Measurements from ENCODE around the gene B4GALNT4. TPM values are rescaled to one million over a fixed set of nuclear protein-coding genes. Genes with fewer than 3 reads are reported as not detected.
"Not testable (repeated sequence)": the region's sequence is repeated elsewhere in the genome, so short reads cannot be mapped to it uniquely, and the experiment has no call there.

The B4GALNT4 gene
- total and polyA plus RNA-seq, 2 of the 4 experiments (the other 2 are of a cell fraction) = 5.2 to 38.6 TPM

DNA sequence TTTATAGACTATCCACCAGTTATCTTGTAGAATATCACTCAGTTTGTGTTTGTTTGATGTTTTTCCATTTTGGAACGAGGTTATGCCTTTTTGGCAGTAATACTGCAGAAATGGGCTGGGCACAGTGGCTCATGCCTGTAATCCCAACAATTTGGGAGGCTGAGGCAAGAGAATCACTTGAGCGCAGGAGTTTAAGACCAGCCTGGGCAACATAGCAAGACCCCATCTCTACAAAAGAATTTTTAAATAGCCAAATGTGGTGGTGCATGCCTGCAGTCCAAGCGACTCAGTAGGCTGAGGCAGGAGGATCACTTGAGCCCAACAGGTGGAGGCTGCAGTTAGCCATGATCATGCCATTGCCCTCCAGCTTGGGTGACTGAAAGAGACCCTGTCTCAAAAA, 22.8 kb upstream of the B4GALNT4 start:
- Histone ChIP-seq H2BK120ac (ENCODE audit: low read depth, low read length) (no peak overlapping the region), H3K9me3 (ENCODE audit: control insufficient read depth, insufficient read depth, low read length) (no peaks in the 10 kb centered on the region), H3K79me1 (ENCODE audit: low read depth in 1 of 2, low read length in 2 of 2) (no peaks in the 10 kb centered on the region), H3K56ac (ENCODE audit: extremely low read depth, insufficient read depth, low read length) (no peak overlapping the region), H2AFZ (replicated peaks; ENCODE audit: low read length, poor library complexity) (no peak overlapping the region), H4K20me1 (ENCODE audit: insufficient read depth, low read length) (no peaks in the 10 kb centered on the region), H3K36me3 (ENCODE audit: control insufficient read depth, insufficient read depth, low read length) (no peaks in the 10 kb centered on the region), H3K4me1 (ENCODE audit: control insufficient read depth, insufficient read depth, low read length) (no peaks in the 10 kb centered on the region), H3K27me3 (ENCODE audit: control insufficient read depth, insufficient read depth, low read length) (peaks cover 5% of the 10 kb centered on the region; the same call in 1 of the 2 replicates), H3K14ac (replicated peaks; ENCODE audit: low read depth, low read length) (no peak overlapping the region), H2BK5ac (ENCODE audit: low read depth, low read length, poor library complexity, severe bottlenecking) (no peak overlapping the region), H2AK5ac (ENCODE audit: low read depth, low read length) (no peak overlapping the region), H2BK20ac (ENCODE audit: low read depth, low read length) (no peak overlapping the region), H2BK15ac (ENCODE audit: low read depth, low read length) (no peak overlapping the region), H3K18ac (ENCODE audit: low read depth, low read length) (no peak overlapping the region), H3K4me3 (ENCODE audit: insufficient read depth, low read depth, low read length) (no peak overlapping the region), H3K9ac (ENCODE audit: low read depth, low read length) (no peak overlapping the region), H3K23ac (ENCODE audit: low read depth, low read length) (no peak overlapping the region), H3K9me1 (ENCODE audit: insufficient read depth, low read length) (no peaks in the 10 kb centered on the region), H4K8ac (ENCODE audit: low read depth in 2 of 2, low read length in 2 of 2) (no peak overlapping the region), H3K27ac (ENCODE audit: insufficient read depth, low read length) (no peak overlapping the region), H3K4ac (ENCODE audit: low read depth, low read length) (no peak overlapping the region), H4K5ac (ENCODE audit: low read depth, low read length) (no peak overlapping the region), H4K91ac (ENCODE audit: insufficient read depth, low read depth, low read length) (no peak overlapping the region), H2AK9ac (replicated peaks; ENCODE audit: low read depth, low read length, poor library complexity) (no peak overlapping the region), H3K4me2 (ENCODE audit: low read depth, low read length) (no peak overlapping the region)
- no peak for DNase-seq
- POLR2A ChIA-PET (ENCODE audit: unreplicated experiment) = no interaction called here
- CTCF ChIA-PET = no interaction called here
- no CpG with 5 or more reads among the region's 3 CpGs for WGBS, 2 experiments (ENCODE audit: extremely low coverage in 2 of 2, insufficient read length in 1 of 2)
- ATAC-seq (ENCODE audit: low read depth) = no peak
- in situ Hi-C loops (cut with MboI; ENCODE audit: low sequenced_read_pairs) (no loop called here), intact Hi-C loops (cut with micrococcal nuclease) (no loop called here), dilution Hi-C loops (cut with HindIII; ENCODE audit: low sequenced_read_pairs, unreplicated experiment) (no loop called here)
- no TSS peak for BruUV-seq (replicated peaks)
- no peak for TF ChIP-seq FOS (IDR thresholded peaks at IDR 0.05; ENCODE audit: low read depth, low read length)
- TF ChIP-seq, protein P1, sequence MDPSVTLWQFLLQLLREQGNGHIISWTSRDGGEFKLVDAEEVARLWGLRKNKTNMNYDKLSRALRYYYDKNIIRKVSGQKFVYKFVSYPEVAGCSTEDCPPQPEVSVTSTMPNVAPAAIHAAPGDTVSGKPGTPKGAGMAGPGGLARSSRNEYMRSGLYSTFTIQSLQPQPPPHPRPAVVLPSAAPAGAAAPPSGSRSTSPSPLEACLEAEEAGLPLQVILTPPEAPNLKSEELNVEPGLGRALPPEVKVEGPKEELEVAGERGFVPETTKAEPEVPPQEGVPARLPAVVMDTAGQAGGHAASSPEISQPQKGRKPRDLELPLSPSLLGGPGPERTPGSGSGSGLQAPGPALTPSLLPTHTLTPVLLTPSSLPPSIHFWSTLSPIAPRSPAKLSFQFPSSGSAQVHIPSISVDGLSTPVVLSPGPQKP (IDR thresholded peaks at IDR 0.05; ENCODE audit: borderline replicate concordance, low read depth, low read length) = no peak

DNA sequence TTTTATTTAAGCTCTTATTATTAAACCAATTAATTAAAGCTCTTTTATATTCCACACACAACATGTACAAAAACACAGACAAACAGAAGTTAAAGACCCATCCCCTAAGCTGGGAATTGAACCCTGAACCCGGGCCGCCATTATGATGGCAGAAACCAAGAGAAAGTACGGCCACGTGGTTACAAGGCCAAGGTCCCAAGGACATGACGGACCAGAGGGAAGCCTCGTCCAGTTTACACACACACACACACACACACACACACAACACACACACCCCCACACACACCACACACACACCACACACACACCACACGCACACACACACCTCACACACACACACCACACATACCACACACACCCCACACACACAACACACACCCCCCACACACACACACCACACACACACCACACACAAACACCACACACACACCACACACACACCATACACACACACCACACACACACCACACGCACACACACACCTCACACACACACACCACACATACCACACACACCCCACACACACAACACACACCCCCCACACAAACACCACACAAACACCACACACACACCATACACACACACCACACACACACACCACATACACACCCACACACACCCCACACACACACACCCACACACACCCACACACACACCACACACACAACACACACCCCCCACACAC, 19.9 kb upstream of the B4GALNT4 start:
- H3K36me3 ChIP-seq (ENCODE audit: control insufficient read depth, insufficient read depth, low read length); H2BK20ac ChIP-seq (ENCODE audit: low read depth, low read length); H4K20me1 ChIP-seq (ENCODE audit: insufficient read depth, low read length); H4K8ac ChIP-seq (ENCODE audit: low read depth in 2 of 2, low read length in 2 of 2); H4K5ac ChIP-seq (ENCODE audit: low read depth, low read length); H2AK9ac ChIP-seq (replicated peaks; ENCODE audit: low read depth, low read length, poor library complexity); H3K14ac ChIP-seq (replicated peaks; ENCODE audit: low read depth, low read length); H3K9me1 ChIP-seq (ENCODE audit: insufficient read depth, low read length); H3K4ac ChIP-seq (ENCODE audit: low read depth, low read length); H3K9ac ChIP-seq (ENCODE audit: low read depth, low read length); dilution Hi-C loops (cut with HindIII; ENCODE audit: low sequenced_read_pairs, unreplicated experiment); H3K23ac ChIP-seq (ENCODE audit: low read depth, low read length); H3K9me3 ChIP-seq (ENCODE audit: control insufficient read depth, insufficient read depth, low read length); DNase-seq; BruUV-seq (replicated peaks); ATAC-seq (ENCODE audit: low read depth); H3K4me2 ChIP-seq (ENCODE audit: low read depth, low read length); H3K4me3 ChIP-seq (ENCODE audit: insufficient read depth, low read depth, low read length); H3K56ac ChIP-seq (ENCODE audit: extremely low read depth, insufficient read depth, low read length); H2AFZ ChIP-seq (replicated peaks; ENCODE audit: low read length, poor library complexity); H3K4me1 ChIP-seq (ENCODE audit: control insufficient read depth, insufficient read depth, low read length); in situ Hi-C loops (cut with MboI; ENCODE audit: low sequenced_read_pairs); H2BK120ac ChIP-seq (ENCODE audit: low read depth, low read length); H3K27me3 ChIP-seq (ENCODE audit: control insufficient read depth, insufficient read depth, low read length); H3K27ac ChIP-seq (ENCODE audit: insufficient read depth, low read length); H2BK15ac ChIP-seq (ENCODE audit: low read depth, low read length); H4K91ac ChIP-seq (ENCODE audit: insufficient read depth, low read depth, low read length); H3K18ac ChIP-seq (ENCODE audit: low read depth, low read length); H3K79me1 ChIP-seq (ENCODE audit: low read depth in 1 of 2, low read length in 2 of 2); intact Hi-C loops (cut with micrococcal nuclease): not testable (repeated sequence)
- ChIA-PET CTCF (interaction anchor here (0.8 kb wide), 1 partner anchor 9 kb away, joined by 4 read pairs; no protein-coding TSS in a partner anchor), POLR2A (ENCODE audit: unreplicated experiment) (interaction anchor here (0.6 kb wide), 1 partner anchor 44 kb away, joined by 3 read pairs; no protein-coding TSS in a partner anchor)
- 93% methylated on average over 3 of the region's 8 CpGs; no CpG with 5 or more reads in 1 of the 2 experiments for WGBS, 2 experiments (ENCODE audit: extremely low coverage in 2 of 2, insufficient read length in 1 of 2)
- peak overlapping the region; percentile 54; the same call in 1 of the 2 replicates for H2AK5ac ChIP-seq (ENCODE audit: low read depth, low read length)
- H2BK5ac ChIP-seq (ENCODE audit: low read depth, low read length, poor library complexity, severe bottlenecking) = peak overlapping the region; percentile 57
